ENCODE data around the gene CD79B.
"Not testable (repeated sequence)": the region's sequence is repeated elsewhere in the genome, so short reads cannot be mapped to it uniquely, and the experiment has no call there.

Gene CD79B

DNA sequence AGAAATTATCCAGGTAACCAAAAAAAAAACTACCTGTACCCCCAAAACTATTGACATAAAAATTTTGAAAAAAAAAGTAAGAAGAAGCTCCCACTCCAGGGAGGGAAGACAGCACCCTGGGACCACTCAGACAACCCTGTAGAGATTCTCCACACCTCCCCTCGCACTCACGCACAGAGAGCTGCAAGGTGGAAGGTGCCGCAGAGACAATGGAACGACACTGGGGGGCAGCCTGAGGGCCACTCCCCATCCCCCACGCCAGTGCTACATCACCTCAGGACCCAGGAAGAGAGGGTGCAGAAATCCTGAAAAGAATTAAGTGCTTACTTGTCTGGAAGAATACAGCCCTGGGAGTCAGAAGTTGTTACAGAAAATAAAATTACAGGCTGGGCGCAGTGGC, 5.2 kb upstream of the CD79B start:
- in situ Hi-C loops (cut with MboI; ENCODE audit: low pct_unique_long_range_greater_than_20kb, low sequenced_read_pairs): no loop called here
- DNase-seq: no peak

GRCh38 chr17:63934183-63935112, 2.3 kb upstream of the CD79B start:
- in situ Hi-C loops (cut with MboI; ENCODE audit: low pct_unique_long_range_greater_than_20kb, low sequenced_read_pairs): no loop called here
- DNase-seq: no peak

- DNase-seq: no peak
These were observed 1.5 kb upstream of the CD79B start for GRCh38 chr17:63933598-63933997.

GRCh38 chr17:63932721-63933120, 590 bp upstream of the CD79B start:
- in situ Hi-C loops (cut with MboI; ENCODE audit: low pct_unique_long_range_greater_than_20kb, low sequenced_read_pairs): no loop called here
- no peak for DNase-seq

More at GRCh38 chr17:63933598-63933997, 1.5 kb upstream of the CD79B start:
- in situ Hi-C loops (cut with MboI; ENCODE audit: low pct_unique_long_range_greater_than_20kb, low sequenced_read_pairs): no loop called here

GRCh38 chr17:63930951-63931575, 1.1 kb downstream of the CD79B start:
- in situ Hi-C loops (cut with MboI; ENCODE audit: low pct_unique_long_range_greater_than_20kb, low sequenced_read_pairs): no loop called here
- DNase-seq: peak; percentile 73

DNA sequence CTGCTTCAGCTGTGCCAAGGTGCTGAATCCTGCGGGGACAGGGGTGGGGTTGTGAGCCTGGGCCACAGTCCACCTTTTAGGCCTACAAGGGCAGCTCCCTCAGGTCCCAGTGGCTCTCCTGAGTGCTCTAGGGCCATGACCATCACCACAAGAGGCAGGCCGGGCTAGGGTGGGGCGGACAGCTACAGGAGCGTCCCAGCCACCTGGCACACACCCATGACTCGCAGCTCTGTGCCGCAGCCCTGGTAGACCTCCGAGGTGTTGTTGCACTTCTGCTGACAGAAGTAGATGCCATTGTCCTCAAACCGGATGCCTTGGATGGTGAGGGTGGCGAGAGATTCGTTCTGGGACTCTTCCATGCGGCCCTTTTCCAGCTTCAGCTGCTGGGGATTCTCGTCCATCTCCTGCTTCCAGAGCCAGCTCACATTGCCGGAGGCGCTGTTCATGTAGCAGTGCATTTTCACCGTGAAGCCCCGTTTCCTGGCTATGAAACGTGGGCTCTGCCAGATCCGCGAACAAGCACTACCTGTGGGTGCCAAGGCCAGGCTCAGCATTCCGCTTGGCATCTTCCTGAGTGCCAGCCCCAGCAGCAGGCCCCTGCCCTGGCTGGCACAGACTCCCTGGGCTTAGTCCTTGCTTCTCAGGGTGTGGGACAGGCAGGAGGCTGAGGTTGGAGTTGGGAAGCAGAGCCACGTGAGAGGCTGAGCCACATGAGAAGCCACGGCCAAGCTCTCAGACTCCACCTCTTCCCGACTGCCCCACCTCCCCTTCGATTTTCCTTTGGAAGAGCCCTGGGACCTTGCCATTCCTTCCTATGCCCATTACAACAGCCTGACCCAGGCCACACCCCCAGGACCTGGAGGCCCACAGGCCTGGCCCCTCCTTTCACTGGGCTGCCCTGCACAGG, 2.0 kb downstream of the CD79B start:
- in situ Hi-C loops (cut with MboI; ENCODE audit: low pct_unique_long_range_greater_than_20kb, low sequenced_read_pairs): no loop called here
- DNase-seq: no peak

- no peak for DNase-seq
- in situ Hi-C loops (cut with MboI; ENCODE audit: low pct_unique_long_range_greater_than_20kb, low sequenced_read_pairs): no loop called here
These were observed 3.0 kb downstream of the CD79B start for GRCh38 chr17:63928966-63929695.

GRCh38 chr17:63928172-63928666, 3.9 kb downstream of the CD79B start:
- in situ Hi-C loops (cut with MboI; ENCODE audit: low pct_unique_long_range_greater_than_20kb, low sequenced_read_pairs): no loop called here
- DNase-seq: no peak

- in situ Hi-C loops (cut with MboI; ENCODE audit: low pct_unique_long_range_greater_than_20kb, low sequenced_read_pairs): no loop called here
- DNase-seq: no peak
These were observed 4.5 kb downstream of the CD79B start for GRCh38 chr17:63927464-63928171.

GRCh38 chr17:63926164-63926563, 6.0 kb downstream of the CD79B start:
- in situ Hi-C loops (cut with MboI; ENCODE audit: low pct_unique_long_range_greater_than_20kb, low sequenced_read_pairs): no loop called here

GRCh38 chr17:63925615-63926014, 6.5 kb downstream of the CD79B start:
- DNase-seq: no peak
- in situ Hi-C loops (cut with MboI; ENCODE audit: low pct_unique_long_range_greater_than_20kb, low sequenced_read_pairs): no loop called here

More at GRCh38 chr17:63926164-63926563, 6.0 kb downstream of the CD79B start:
- DNase-seq: no peak

- not testable (repeated sequence) for DNase-seq
- in situ Hi-C loops (cut with MboI; ENCODE audit: low pct_unique_long_range_greater_than_20kb, low sequenced_read_pairs): loop anchor here (25.0 kb wide), 1 partner anchor 365 kb away; no protein-coding TSS in a partner anchor
These were observed 9.7 kb downstream of the CD79B start for GRCh38 chr17:63922402-63922801.

GRCh38 chr17:63920779-63921178, 11.4 kb downstream of the CD79B start:
- in situ Hi-C loops (cut with MboI; ENCODE audit: low pct_unique_long_range_greater_than_20kb, low sequenced_read_pairs): loop anchor here (25.0 kb wide), 1 partner anchor 367 kb away; no protein-coding TSS in a partner anchor
- DNase-seq: not testable (repeated sequence)

DNA sequence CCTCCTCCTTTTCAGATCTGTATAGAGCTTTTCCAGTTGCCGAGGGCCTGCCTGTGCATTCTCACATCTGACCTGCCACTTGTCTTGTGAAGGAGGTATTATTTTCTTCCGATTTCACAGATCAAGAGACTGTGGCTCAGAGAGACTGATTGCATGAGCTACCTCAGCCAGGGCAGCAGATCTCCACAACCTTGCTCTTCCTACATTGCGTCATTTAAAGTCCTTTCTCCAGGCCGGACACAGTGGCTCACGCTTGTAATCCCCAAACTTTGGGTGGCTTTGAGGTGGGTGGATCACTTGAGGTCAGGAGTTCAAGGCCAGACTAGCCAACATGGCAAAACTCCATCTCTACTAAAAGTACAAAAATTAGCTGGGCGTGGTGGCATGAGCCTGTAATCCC, 12.1 kb downstream of the CD79B start:
- DNase-seq: not testable (repeated sequence)
- in situ Hi-C loops (cut with MboI; ENCODE audit: low pct_unique_long_range_greater_than_20kb, low sequenced_read_pairs): loop anchor here (25.0 kb wide), 1 partner anchor 367 kb away; no protein-coding TSS in a partner anchor

DNA sequence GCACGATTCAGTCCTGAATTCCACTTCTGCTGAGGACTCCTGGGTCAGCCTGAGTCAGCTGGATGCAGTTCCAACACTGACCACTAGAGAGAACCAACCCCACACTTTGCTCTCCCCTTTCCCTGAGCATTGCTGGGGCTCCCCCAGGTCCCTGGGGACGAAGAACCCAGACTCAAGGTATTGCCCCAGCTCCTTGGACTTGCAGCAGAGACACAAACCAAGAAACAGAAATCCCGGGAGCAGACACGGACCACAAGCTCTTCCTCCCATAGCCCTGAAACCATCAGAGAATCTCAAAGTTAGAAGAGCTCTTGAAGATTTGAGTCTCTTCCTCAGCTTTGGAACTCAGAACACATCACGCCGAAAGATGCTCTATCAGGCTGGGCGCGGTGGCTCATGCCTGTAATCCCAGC, 12.8 kb downstream of the CD79B start:
- in situ Hi-C loops (cut with MboI; ENCODE audit: low pct_unique_long_range_greater_than_20kb, low sequenced_read_pairs): loop anchor here (25.0 kb wide), 1 partner anchor 368 kb away; no protein-coding TSS in a partner anchor
- DNase-seq: peak; percentile 83

DNA sequence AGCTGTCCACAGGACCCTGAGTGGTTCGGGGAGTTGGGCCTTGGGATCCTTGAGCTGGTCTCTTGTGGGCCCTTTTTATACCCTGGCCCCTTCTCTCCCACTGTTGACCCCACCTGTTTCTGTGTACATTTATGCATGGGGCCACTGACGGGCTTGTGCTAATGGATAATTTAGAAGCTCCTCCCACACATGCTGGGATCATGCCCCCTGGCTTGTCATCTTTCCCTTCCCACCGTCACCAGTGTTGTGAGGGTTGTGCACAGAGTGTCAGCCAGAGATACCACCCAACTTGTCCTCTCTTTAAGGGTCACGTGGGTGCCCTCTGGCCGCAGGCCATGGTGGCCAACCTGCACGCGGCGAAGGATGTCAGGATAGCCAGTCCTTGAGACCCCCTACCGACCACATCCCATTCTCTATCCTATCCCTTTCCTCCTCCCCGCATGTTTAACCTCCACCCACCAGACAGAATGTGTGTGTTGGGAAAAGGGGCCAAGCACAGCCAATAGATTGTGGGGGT, 13.3 kb downstream of the CD79B start, which contains the start of gene GH1:
Gene GH1, minus strand, starts transcription at position 51 of the 517 bp plus-strand sequence. CDS start 63 bp downstream, outside the sequence.
- not testable (repeated sequence) for DNase-seq
- in situ Hi-C loops (cut with MboI; ENCODE audit: low pct_unique_long_range_greater_than_20kb, low sequenced_read_pairs): loop anchor here (25.0 kb wide), 1 partner anchor 368 kb away; no protein-coding TSS in a partner anchor

GRCh38 chr17:63918305-63918704, 13.8 kb downstream of the CD79B start:
- DNase-seq: no peak
- in situ Hi-C loops (cut with MboI; ENCODE audit: low pct_unique_long_range_greater_than_20kb, low sequenced_read_pairs): loop anchor here (25.0 kb wide), 1 partner anchor 369 kb away; no protein-coding TSS in a partner anchor
